ENCODE results near the gene SLC22A15. TPM values are rescaled to one million over a fixed set of nuclear protein-coding genes. Genes with fewer than 3 reads are reported as not detected.
"Not testable (repeated sequence)": the region's sequence is repeated elsewhere in the genome, so short reads cannot be mapped to it uniquely, and the experiment has no call there.

The SLC22A15 gene
- total RNA-seq, 2 experiments from 2014 or later = 0.23 to 0.25 TPM

GRCh38 chr1:115982400-115982799 is 6.1 kb downstream of the SLC22A15 start:
- H3K4me1 Mint-ChIP-seq = no peaks in the 10 kb centered on the region
- no peak overlapping the region for H3K4me3 Mint-ChIP-seq
- POLR2A ChIA-PET = interaction anchor here (0.5 kb wide), 1 partner anchor 38 kb away, joined by 3 read pairs; no protein-coding TSS in a partner anchor
- peaks cover 21% of the 10 kb centered on the region for H3K27me3 Mint-ChIP-seq
- no peaks in the 10 kb centered on the region for H3K9me3 Mint-ChIP-seq (ENCODE audit: low read depth)
- DNase-seq = no peak
- intact Hi-C loops (cut with DNase I, micrococcal nuclease) = loop anchor here in 1 of 2 experiments (5.0 kb wide), 1 partner anchor 375 kb away; no protein-coding TSS in a partner anchor
- CTCF ChIA-PET = interaction anchor here (0.6 to 2.6 kb wide), 5 partner anchors 15 to 803 kb away, joined by 3 to 6 read pairs (median 4); no protein-coding TSS in a partner anchor
- H3K27ac Mint-ChIP-seq = no peak overlapping the region
- ATAC-seq = no peak
- no peaks in the 10 kb centered on the region for H3K36me3 Mint-ChIP-seq (ENCODE audit: low read depth)

- Mint-ChIP-seq H3K27ac (no peak overlapping the region), H3K27me3 (peaks cover 13% of the 10 kb centered on the region), H3K36me3 (ENCODE audit: low read depth) (no peaks in the 10 kb centered on the region), H3K4me1 (no peaks in the 10 kb centered on the region), H3K4me3 (no peak overlapping the region), H3K9me3 (ENCODE audit: low read depth) (no peaks in the 10 kb centered on the region)
- DNase-seq = no peak
- ChIA-PET CTCF (interaction anchor here (0.6 to 2.6 kb wide), 6 partner anchors 9 to 390 kb away, joined by 3 to 5 read pairs (median 3); no protein-coding TSS in a partner anchor), POLR2A (no interaction called here)
- no peak for ATAC-seq
- intact Hi-C loops (cut with DNase I, micrococcal nuclease) = loop anchor here in 1 of 2 experiments (5.0 kb wide), 1 partner anchor 376 kb away; no protein-coding TSS in a partner anchor
These were observed 7.3 kb downstream of the SLC22A15 start for GRCh38 chr1:115983584-115983983.

GRCh38 chr1:115987623-115988022 is 11.3 kb downstream of the SLC22A15 start:
- ChIA-PET POLR2A (no interaction called here), CTCF (no interaction called here)
- H3K36me3 Mint-ChIP-seq (ENCODE audit: low read depth) = no peaks in the 10 kb centered on the region
- ATAC-seq (no peak), DNase-seq (no peak)
- no peaks in the 10 kb centered on the region for H3K9me3 Mint-ChIP-seq (ENCODE audit: low read depth)
- no peak overlapping the region for H3K4me3 Mint-ChIP-seq
- H3K27ac Mint-ChIP-seq = no peak overlapping the region
- peaks cover 3% of the 10 kb centered on the region for H3K4me1 Mint-ChIP-seq
- H3K27me3 Mint-ChIP-seq = peaks cover 6% of the 10 kb centered on the region
- intact Hi-C loops (cut with DNase I, micrococcal nuclease) = no loop called here

GRCh38 chr1:115988953-115989352 is 12.6 kb downstream of the SLC22A15 start:
- ChIA-PET POLR2A (no interaction called here), CTCF (interaction anchor here (1.5 kb wide), 1 partner anchor 32 kb away, joined by 4 read pairs; no protein-coding TSS in a partner anchor)
- Mint-ChIP-seq H3K27ac (no peak overlapping the region), H3K9me3 (ENCODE audit: low read depth) (no peaks in the 10 kb centered on the region), H3K36me3 (ENCODE audit: low read depth) (no peaks in the 10 kb centered on the region), H3K27me3 (peaks cover 6% of the 10 kb centered on the region), H3K4me3 (no peak overlapping the region), H3K4me1 (peaks cover 3% of the 10 kb centered on the region)
- DNase-seq = no peak
- no peak for ATAC-seq
- intact Hi-C loops (cut with DNase I, micrococcal nuclease) = no loop called here

- POLR2A ChIA-PET = no interaction called here
- intact Hi-C loops (cut with DNase I, micrococcal nuclease) = no loop called here
- peaks cover 6% of the 10 kb centered on the region for H3K27me3 Mint-ChIP-seq
- H3K4me1 Mint-ChIP-seq = peaks cover 3% of the 10 kb centered on the region
- CTCF ChIA-PET = interaction anchor here (0.5 to 1.5 kb wide), 4 partner anchors 24 to 50 kb away, joined by 3 to 4 read pairs (median 3); no protein-coding TSS in a partner anchor
- no peak for ATAC-seq
- H3K27ac Mint-ChIP-seq = no peak overlapping the region
- DNase-seq = no peak
- no peaks in the 10 kb centered on the region for H3K36me3 Mint-ChIP-seq (ENCODE audit: low read depth)
- no peak overlapping the region for H3K4me3 Mint-ChIP-seq
- H3K9me3 Mint-ChIP-seq (ENCODE audit: low read depth) = no peaks in the 10 kb centered on the region
These were observed 13.4 kb downstream of the SLC22A15 start for GRCh38 chr1:115989699-115990098.

- no peak overlapping the region for H3K27ac Mint-ChIP-seq
- CTCF ChIA-PET = interaction anchor here (0.7 to 1.7 kb wide), 5 partner anchors 8 to 57 kb away, joined by 3 to 9 read pairs (median 3); no protein-coding TSS in a partner anchor
- peaks cover 3% of the 10 kb centered on the region for H3K4me1 Mint-ChIP-seq
- DNase-seq (no peak), ATAC-seq (no peak)
- H3K9me3 Mint-ChIP-seq (ENCODE audit: low read depth) = peaks cover 3% of the 10 kb centered on the region
- POLR2A ChIA-PET = interaction anchor here (0.6 kb wide), 1 partner anchor 427 kb away, joined by 3 read pairs; no protein-coding TSS in a partner anchor
- H3K27me3 Mint-ChIP-seq = peaks cover 3% of the 10 kb centered on the region
- intact Hi-C loops (cut with DNase I, micrococcal nuclease) = no loop called here
- H3K4me3 Mint-ChIP-seq = no peak overlapping the region
- no peaks in the 10 kb centered on the region for H3K36me3 Mint-ChIP-seq (ENCODE audit: low read depth)
These were observed 15.6 kb downstream of the SLC22A15 start for GRCh38 chr1:115991909-115992308.

- CTCF ChIA-PET = interaction anchor here (1.8 kb wide), 1 partner anchor 15 kb away, joined by 5 read pairs; no protein-coding TSS in a partner anchor
- POLR2A ChIA-PET; ATAC-seq; H3K27ac Mint-ChIP-seq; H3K27me3 Mint-ChIP-seq; DNase-seq; H3K4me1 Mint-ChIP-seq; H3K4me3 Mint-ChIP-seq; intact Hi-C loops (cut with DNase I, micrococcal nuclease): not testable (repeated sequence)
- Mint-ChIP-seq H3K36me3 (ENCODE audit: low read depth) (peaks cover 14% of the 10 kb centered on the region), H3K9me3 (ENCODE audit: low read depth) (peaks cover 36% of the 10 kb centered on the region)
These were observed 21.6 kb downstream of the SLC22A15 start for GRCh38 chr1:115997921-115998320.

- DNase-seq (no peak), ATAC-seq (no peak)
- Mint-ChIP-seq H3K4me3 (no peak overlapping the region), H3K4me1 (peaks cover 10% of the 10 kb centered on the region), H3K27ac (no peak overlapping the region), H3K9me3 (ENCODE audit: low read depth) (peaks cover 33% of the 10 kb centered on the region), H3K27me3 (peaks cover 11% of the 10 kb centered on the region), H3K36me3 (ENCODE audit: low read depth) (peaks cover 14% of the 10 kb centered on the region)
- POLR2A ChIA-PET = no interaction called here
- CTCF ChIA-PET = interaction anchor here (0.6 to 2.1 kb wide), 3 partner anchors 18 to 1185 kb away, joined by 3 to 5 read pairs (median 3); no protein-coding TSS in a partner anchor
- intact Hi-C loops (cut with DNase I, micrococcal nuclease) = no loop called here
These were observed 25.6 kb downstream of the SLC22A15 start for GRCh38 chr1:116001739-116002487.

- Mint-ChIP-seq H3K27ac (no peak overlapping the region), H3K36me3 (ENCODE audit: low read depth) (peaks cover 8% of the 10 kb centered on the region), H3K4me1 (peaks cover 13% of the 10 kb centered on the region), H3K27me3 (peaks cover 9% of the 10 kb centered on the region), H3K9me3 (ENCODE audit: low read depth) (peaks cover 25% of the 10 kb centered on the region), H3K4me3 (no peak overlapping the region)
- POLR2A ChIA-PET = no interaction called here
- no peak for ATAC-seq
- no peak for DNase-seq
- intact Hi-C loops (cut with DNase I, micrococcal nuclease) = no loop called here
- CTCF ChIA-PET = interaction anchor here (0.6 to 2.1 kb wide), 4 partner anchors 17 to 1186 kb away, joined by 3 to 5 read pairs (median 3); no protein-coding TSS in a partner anchor
These were observed 26.6 kb downstream of the SLC22A15 start for GRCh38 chr1:116002781-116003420.

GRCh38 chr1:116003823-116004222 is 27.5 kb downstream of the SLC22A15 start:
- peaks cover 9% of the 10 kb centered on the region for H3K27me3 Mint-ChIP-seq
- peaks cover 17% of the 10 kb centered on the region for H3K9me3 Mint-ChIP-seq (ENCODE audit: low read depth)
- DNase-seq (no peak), ATAC-seq (no peak)
- no peak overlapping the region for H3K27ac Mint-ChIP-seq
- peaks cover 2% of the 10 kb centered on the region for H3K36me3 Mint-ChIP-seq (ENCODE audit: low read depth)
- H3K4me1 Mint-ChIP-seq = peaks cover 13% of the 10 kb centered on the region
- CTCF ChIA-PET = no interaction called here
- intact Hi-C loops (cut with DNase I, micrococcal nuclease) = no loop called here
- POLR2A ChIA-PET = no interaction called here
- no peak overlapping the region for H3K4me3 Mint-ChIP-seq

- POLR2A ChIA-PET = no interaction called here
- Mint-ChIP-seq H3K27me3 (peaks cover 2% of the 10 kb centered on the region), H3K9me3 (ENCODE audit: low read depth) (peaks cover 3% of the 10 kb centered on the region), H3K27ac (peak overlapping the region; percentile 75), H3K36me3 (ENCODE audit: low read depth) (no peaks in the 10 kb centered on the region), H3K4me1 (peaks cover 13% of the 10 kb centered on the region), H3K4me3 (peak overlapping the region; percentile 64)
- intact Hi-C loops (cut with DNase I, micrococcal nuclease) = no loop called here
- ATAC-seq (peak; percentile 97), DNase-seq (peak; percentile 6)
- CTCF ChIA-PET = interaction anchor here (0.8 to 1.6 kb wide), 4 partner anchors 15 to 300 kb away, joined by 3 to 7 read pairs (median 4); no protein-coding TSS in a partner anchor
These were observed 30.2 kb downstream of the SLC22A15 start for GRCh38 chr1:116006486-116006964.

All from activated CD4-positive, alpha-beta T cell treated with anti-CD3 and anti-CD28 coated beads for 36 hours (primary cell).